Measurements from ENCODE around the gene CASZ1.

The CASZ1 gene

DNA sequence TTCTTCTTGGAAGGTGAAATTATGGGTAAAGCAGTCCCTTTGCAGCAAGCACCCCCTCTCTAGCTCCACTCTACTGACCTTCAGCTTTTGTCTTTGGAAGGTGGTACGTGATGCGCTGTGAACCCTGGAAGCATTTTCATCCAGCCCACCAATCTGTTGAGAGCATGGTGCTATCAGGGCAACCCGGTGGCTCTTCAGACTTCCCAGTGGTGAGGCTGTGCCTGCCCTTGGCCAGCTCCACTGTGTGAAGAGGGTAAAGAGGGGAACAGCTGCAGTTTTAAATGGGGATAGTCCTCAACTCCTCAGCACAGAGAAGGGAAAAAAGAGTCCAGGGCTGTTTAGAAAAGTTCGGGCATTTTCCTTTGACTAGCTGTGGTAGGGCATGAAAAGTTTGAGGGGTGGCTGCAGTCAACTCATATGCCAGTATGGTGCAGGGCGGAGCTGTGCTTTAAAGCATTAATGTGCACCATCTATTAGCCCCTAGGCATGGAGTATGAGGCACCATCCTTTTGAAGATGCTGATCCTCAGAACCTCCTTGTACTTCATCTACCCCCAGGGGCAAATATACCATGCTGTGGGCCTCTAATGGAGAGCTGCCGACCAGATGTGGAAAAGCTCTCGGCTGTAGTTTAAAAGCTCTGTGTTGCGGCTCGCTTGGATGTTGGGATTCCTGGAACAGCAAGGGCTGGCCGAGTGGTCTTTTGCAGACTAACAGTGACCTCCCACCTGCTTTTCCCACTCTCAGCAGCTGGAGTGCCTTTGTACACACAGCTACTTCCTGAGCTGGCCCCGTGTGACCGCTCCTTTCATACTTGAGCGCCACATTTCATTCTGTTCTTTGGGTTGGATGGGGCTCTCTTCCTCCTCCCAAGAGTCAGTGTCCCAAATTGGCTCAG, 198.7 kb downstream of the CASZ1 start:
- DNase-seq (ENCODE audit: low read depth) = no peak

DNA sequence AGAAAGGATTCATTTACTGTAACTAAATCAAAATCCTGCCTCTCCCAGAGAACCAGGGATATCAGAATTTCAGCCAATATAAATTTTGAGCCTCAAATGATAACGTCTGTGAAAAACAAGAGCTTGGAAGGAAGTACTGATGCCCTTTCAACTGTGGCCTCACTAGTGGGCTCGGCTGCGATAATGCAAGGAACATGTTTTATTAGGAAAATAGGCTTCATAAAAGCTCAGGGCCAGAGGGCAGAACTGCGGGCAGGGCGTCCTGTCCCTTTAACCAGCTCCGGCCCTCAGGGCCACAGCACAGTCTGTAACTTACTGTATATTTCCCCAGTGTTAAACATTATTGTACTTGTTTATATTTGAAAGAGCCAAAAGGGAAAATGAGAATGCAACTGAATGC, 199.7 kb downstream of the CASZ1 start:
- no peak for DNase-seq (ENCODE audit: low read depth)

DNA sequence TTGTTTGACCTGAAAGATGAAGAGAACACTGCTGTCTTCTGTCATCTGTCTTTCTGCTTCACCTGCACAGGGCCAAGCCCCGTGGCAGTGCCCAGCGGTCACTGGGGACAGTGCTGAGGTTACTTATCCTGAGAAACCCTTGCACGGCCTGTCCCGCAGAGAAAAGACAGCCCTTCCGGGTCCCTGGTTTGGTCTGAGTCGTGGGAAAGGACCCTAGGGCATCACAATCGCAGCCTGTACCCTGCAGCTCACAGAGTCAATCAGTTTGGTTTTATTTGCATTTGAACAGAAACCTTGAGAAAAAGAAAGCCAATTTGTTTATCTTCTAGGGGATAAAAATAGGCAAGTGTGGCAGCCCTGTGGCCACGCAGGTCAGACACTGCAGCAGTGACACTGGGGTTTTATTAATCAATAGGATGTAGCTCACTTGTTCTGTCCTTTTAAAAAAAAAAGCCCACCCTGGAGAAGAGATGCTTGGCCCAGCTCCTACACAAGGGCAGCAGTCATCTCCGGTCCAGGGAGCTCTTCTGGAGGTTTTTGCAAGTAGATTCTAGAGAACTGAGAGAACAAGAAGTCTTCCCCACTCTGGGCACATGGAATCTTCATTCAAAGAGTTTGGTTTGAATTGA, 201.7 kb downstream of the CASZ1 start:
- no peak for DNase-seq (ENCODE audit: low read depth)

DNA sequence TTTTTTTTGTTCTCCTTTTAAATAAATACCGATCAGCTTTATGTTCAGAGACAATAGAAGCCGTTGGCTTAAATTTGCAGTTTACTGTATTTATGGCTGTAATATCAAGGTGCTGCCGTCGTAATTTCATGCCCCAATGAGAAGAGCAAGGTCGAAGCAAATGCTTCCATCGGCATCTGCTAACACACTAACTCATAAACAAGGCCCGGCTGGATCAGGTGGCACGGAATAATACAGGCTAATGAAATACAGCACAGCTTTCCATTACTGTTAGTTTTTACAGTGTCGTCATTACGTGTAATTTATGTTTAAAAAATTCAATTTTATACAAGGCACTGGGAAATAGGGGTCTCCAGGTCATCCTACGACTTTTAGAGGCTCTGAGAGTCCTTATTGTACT, 202.7 kb downstream of the CASZ1 start:
- DNase-seq (ENCODE audit: low read depth) = no peak

DNA sequence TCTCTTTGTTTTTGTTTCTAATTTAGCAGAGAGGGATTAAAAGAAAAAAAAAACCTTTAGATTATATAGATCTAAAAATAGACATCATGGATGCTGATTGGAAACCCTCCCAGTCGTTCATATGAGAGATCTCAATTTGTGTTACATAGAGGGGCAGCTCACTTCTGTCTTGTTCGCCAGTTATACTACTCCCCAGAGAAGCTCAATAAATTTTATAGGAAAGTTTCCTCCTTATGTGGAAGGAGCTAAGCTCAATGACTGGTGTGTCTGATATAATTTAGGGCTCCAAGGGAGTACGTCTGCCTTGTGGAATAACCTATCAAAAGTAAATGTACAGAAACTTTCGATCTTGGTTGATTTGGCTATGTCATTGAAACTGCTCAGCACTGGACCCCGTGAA, 204.1 kb downstream of the CASZ1 start:
- no peak for DNase-seq (ENCODE audit: low read depth)

DNA sequence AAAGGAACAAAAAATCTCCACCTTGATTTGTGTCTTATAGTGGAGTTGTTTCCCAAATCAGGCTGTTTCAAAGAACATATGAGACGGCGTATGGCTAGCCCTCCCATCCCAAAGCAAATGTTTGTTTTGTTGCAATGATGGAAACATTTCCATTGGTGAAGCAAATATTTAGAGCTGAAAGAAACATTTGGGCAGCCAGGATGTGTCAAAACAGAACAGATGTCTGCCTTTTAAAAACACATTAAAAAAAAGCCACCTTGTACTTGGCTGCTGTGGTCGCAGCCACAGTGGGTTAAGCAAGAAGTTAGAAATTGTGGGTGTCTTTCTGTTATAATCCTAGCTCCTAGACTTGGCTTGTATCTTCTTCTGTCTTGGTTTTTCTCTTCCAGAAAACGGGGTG, 205.4 kb downstream of the CASZ1 start:
- no peak for DNase-seq (ENCODE audit: low read depth)

DNA sequence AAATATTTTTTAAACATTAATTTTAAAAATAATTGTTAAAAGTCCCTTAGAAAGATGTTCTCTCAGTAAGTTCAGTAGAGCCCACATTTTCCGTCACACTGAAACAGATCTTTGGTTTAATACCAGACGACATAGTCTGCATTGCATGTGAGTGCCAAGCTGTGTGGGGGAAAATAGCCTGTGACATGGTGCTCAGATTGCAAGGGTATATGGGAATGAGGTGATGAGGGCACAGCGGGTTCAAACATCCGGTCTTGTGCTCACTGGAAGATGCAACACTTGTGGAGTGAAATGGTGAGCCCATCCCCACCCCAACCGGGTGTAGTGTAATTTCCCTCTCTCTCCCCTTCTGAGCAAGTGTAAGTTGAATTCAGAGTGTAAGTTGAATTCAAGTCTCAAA, 207.4 kb downstream of the CASZ1 start:
- DNase-seq (ENCODE audit: low read depth) = no peak

DNA sequence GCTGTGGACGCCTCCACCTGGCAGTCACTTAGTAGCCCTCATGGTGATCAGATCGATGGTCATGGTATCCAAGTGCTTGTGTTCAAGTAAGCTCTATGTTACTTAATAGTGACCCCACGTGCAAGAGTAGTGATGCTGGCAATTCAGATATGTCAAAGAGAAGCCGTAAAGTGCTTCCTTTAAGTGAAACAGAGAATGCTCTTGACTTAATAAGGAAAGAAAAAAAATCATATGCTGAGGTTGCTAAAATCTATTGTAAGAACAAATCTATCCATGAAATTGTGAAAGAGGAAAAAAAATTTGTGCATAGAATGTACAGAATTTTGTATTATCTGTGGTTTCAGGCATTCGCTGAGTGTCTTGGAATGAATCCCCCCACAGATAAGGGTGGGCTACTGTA, 207.8 kb downstream of the CASZ1 start:
- no peak for DNase-seq (ENCODE audit: low read depth)
